Measurements from ENCODE around the gene PPFIA3. TPM values are rescaled to one million over a fixed set of nuclear protein-coding genes. Genes with fewer than 3 reads are reported as not detected.
A peak's percentile ranks its signal among the peaks of the same experiment; 100 is the strongest.
"Not testable (repeated sequence)": the region's sequence is repeated elsewhere in the genome, so short reads cannot be mapped to it uniquely, and the experiment has no call there.

The PPFIA3 gene
- 2.6 TPM for total RNA-seq
- polyA plus RNA-seq: under 1 TPM in 3 of 4 donors, not detected in 1; 0.11 to 0.17 (median 0.17) TPM

GRCh38 chr19:49119411-49120324 lies at the start of gene PPFIA3:
PPFIA3 (plus strand) TSS chr19:49119544; CDS start chr19:49127874, 8,330 bp downstream.
- H3K9me3 Mint-ChIP-seq: no peaks in the 10 kb centered on the region
- H3K27ac ChIP-seq (ENCODE audit: insufficient read depth, low read length, poor library complexity, severe bottlenecking): peak within 1 kb of the TSS; percentile 91
- H3K27ac Mint-ChIP-seq: peak within 1 kb of the TSS; percentile 76 to 96 (median 90)
- ATAC-seq (ENCODE audit: low read depth in 2 of 2) (no peak), DNase-seq (peak in 1 of 3 donors; percentile 25)
- peak within 1 kb of the TSS; percentile 77 for H3K4me3 ChIP-seq (ENCODE audit: low read depth, low read length)
- H3K36me3 Mint-ChIP-seq: no peaks in the 10 kb centered on the region
- peaks cover 5 to 39% (median 28%) of the 10 kb centered on the region in 4 donors for H3K4me1 Mint-ChIP-seq
- peaks cover 32% of the 10 kb centered on the region for H3K4me1 ChIP-seq (ENCODE audit: control insufficient read depth, insufficient read depth, low read length, poor library complexity, severe bottlenecking)
- peak within 1 kb of the TSS; percentile 88 to 98 (median 90) for H3K4me3 Mint-ChIP-seq
- peaks cover 38% of the 10 kb centered on the region for H3K27me3 Mint-ChIP-seq
- H3K9me3 ChIP-seq (ENCODE audit: control insufficient read depth in 2 of 2, low read length in 2 of 2): no peaks in the 10 kb centered on the region
- no peaks in the 10 kb centered on the region for H3K36me3 ChIP-seq (ENCODE audit: control insufficient read depth, insufficient read depth, low read length)
- H3K27me3 ChIP-seq (ENCODE audit: control insufficient read depth, insufficient read depth, low read length): no peaks in the 10 kb centered on the region

- H3K36me3 ChIP-seq (ENCODE audit: control insufficient read depth, insufficient read depth, low read length): no peaks in the 10 kb centered on the region
- peaks cover 19% of the 10 kb centered on the region for H3K27me3 ChIP-seq (ENCODE audit: control insufficient read depth, insufficient read depth, low read length)
- peaks cover 87% of the 10 kb centered on the region for H3K27me3 Mint-ChIP-seq
- peak overlapping the region in 1 of 4 donors; percentile 17 for H3K4me3 Mint-ChIP-seq
- H3K27ac Mint-ChIP-seq: peak overlapping the region in 1 of 3 donors; percentile 56
- peaks cover 4% of the 10 kb centered on the region for H3K36me3 Mint-ChIP-seq
- H3K9me3 Mint-ChIP-seq: peaks cover 0 to 9% (median 0%) of the 10 kb centered on the region in 7 donors
- no peaks in the 10 kb centered on the region for H3K9me3 ChIP-seq (ENCODE audit: control insufficient read depth in 2 of 2, low read length in 2 of 2)
- DNase-seq: no peak
- no peak overlapping the region for H3K4me3 ChIP-seq (ENCODE audit: low read depth, low read length)
- H3K27ac ChIP-seq (ENCODE audit: insufficient read depth, low read length, poor library complexity, severe bottlenecking): no peak overlapping the region
- H3K4me1 Mint-ChIP-seq: peaks cover 0 to 22% (median 9%) of the 10 kb centered on the region in 4 donors
- H3K4me1 ChIP-seq (ENCODE audit: control insufficient read depth, insufficient read depth, low read length, poor library complexity, severe bottlenecking): no peaks in the 10 kb centered on the region
- ATAC-seq (ENCODE audit: low read depth in 2 of 2): no peak
Measured at GRCh38 chr19:49070416-49070815, 48.9 kb upstream of the PPFIA3 start.

GRCh38 chr19:49071860-49072547 lies 47.3 kb upstream of the PPFIA3 start:
- Histone ChIP-seq H3K4me1 (ENCODE audit: control insufficient read depth, insufficient read depth, low read length, poor library complexity, severe bottlenecking) (no peaks in the 10 kb centered on the region), H3K27ac (ENCODE audit: insufficient read depth, low read length, poor library complexity, severe bottlenecking) (no peak overlapping the region), H3K27me3 (ENCODE audit: control insufficient read depth, insufficient read depth, low read length) (peaks cover 19% of the 10 kb centered on the region), H3K4me3 (ENCODE audit: low read depth, low read length) (no peak overlapping the region), H3K36me3 (ENCODE audit: control insufficient read depth, insufficient read depth, low read length) (no peaks in the 10 kb centered on the region), H3K9me3 (ENCODE audit: control insufficient read depth in 2 of 2, low read length in 2 of 2) (no peaks in the 10 kb centered on the region)
- peaks cover 0 to 9% (median 0%) of the 10 kb centered on the region in 7 donors for H3K9me3 Mint-ChIP-seq
- no peak for DNase-seq
- peak overlapping the region in 1 of 4 donors; percentile 41 for H3K4me3 Mint-ChIP-seq
- ATAC-seq (ENCODE audit: low read depth in 2 of 2): no peak
- no peak overlapping the region for H3K27ac Mint-ChIP-seq
- peaks cover 0 to 14% (median 9%) of the 10 kb centered on the region in 4 donors for H3K4me1 Mint-ChIP-seq
- H3K36me3 Mint-ChIP-seq: peaks cover 4% of the 10 kb centered on the region
- peaks cover 80% of the 10 kb centered on the region for H3K27me3 Mint-ChIP-seq

- peak overlapping the region in 3 of 4 donors; percentile 29 to 49 (median 45) for H3K4me3 Mint-ChIP-seq
- H3K27ac Mint-ChIP-seq: peak overlapping the region in 1 of 3 donors; percentile 59
- peaks cover 64% of the 10 kb centered on the region for H3K27me3 Mint-ChIP-seq
Measured at GRCh38 chr19:49073514-49074378, 45.6 kb upstream of the PPFIA3 start.

GRCh38 chr19:49074869-49075268 lies 44.5 kb upstream of the PPFIA3 start:
- H3K27ac ChIP-seq (ENCODE audit: insufficient read depth, low read length, poor library complexity, severe bottlenecking); H3K4me3 ChIP-seq (ENCODE audit: low read depth, low read length); H3K4me3 Mint-ChIP-seq; H3K27me3 ChIP-seq (ENCODE audit: control insufficient read depth, insufficient read depth, low read length); H3K4me1 ChIP-seq (ENCODE audit: control insufficient read depth, insufficient read depth, low read length, poor library complexity, severe bottlenecking); ATAC-seq (ENCODE audit: low read depth in 2 of 2); H3K9me3 Mint-ChIP-seq; H3K36me3 ChIP-seq (ENCODE audit: control insufficient read depth, insufficient read depth, low read length); H3K9me3 ChIP-seq (ENCODE audit: control insufficient read depth in 2 of 2, low read length in 2 of 2); H3K36me3 Mint-ChIP-seq; H3K27ac Mint-ChIP-seq; DNase-seq: not testable (repeated sequence)
- Mint-ChIP-seq H3K27me3 (peaks cover 53% of the 10 kb centered on the region), H3K4me1 (peaks cover 0 to 14% (median 9%) of the 10 kb centered on the region in 4 donors)

More at GRCh38 chr19:49073514-49074378, 45.6 kb upstream of the PPFIA3 start:
- Histone ChIP-seq H3K4me3 (ENCODE audit: low read depth, low read length) (no peak overlapping the region), H3K27ac (ENCODE audit: insufficient read depth, low read length, poor library complexity, severe bottlenecking) (no peak overlapping the region), H3K27me3 (ENCODE audit: control insufficient read depth, insufficient read depth, low read length) (peaks cover 14% of the 10 kb centered on the region), H3K4me1 (ENCODE audit: control insufficient read depth, insufficient read depth, low read length, poor library complexity, severe bottlenecking) (no peaks in the 10 kb centered on the region), H3K9me3 (ENCODE audit: control insufficient read depth in 2 of 2, low read length in 2 of 2) (no peaks in the 10 kb centered on the region), H3K36me3 (ENCODE audit: control insufficient read depth, insufficient read depth, low read length) (no peaks in the 10 kb centered on the region)
- peaks cover 4% of the 10 kb centered on the region for H3K36me3 Mint-ChIP-seq
- DNase-seq (no peak), ATAC-seq (ENCODE audit: low read depth in 2 of 2) (no peak)
- peaks cover 0 to 14% (median 9%) of the 10 kb centered on the region in 4 donors for H3K4me1 Mint-ChIP-seq
- H3K9me3 Mint-ChIP-seq: peaks cover 0 to 8% (median 0%) of the 10 kb centered on the region in 7 donors

GRCh38 chr19:49080392-49080791 lies 39.0 kb upstream of the PPFIA3 start:
- no peak overlapping the region for H3K27ac ChIP-seq (ENCODE audit: insufficient read depth, low read length, poor library complexity, severe bottlenecking)
- no peaks in the 10 kb centered on the region for H3K36me3 ChIP-seq (ENCODE audit: control insufficient read depth, insufficient read depth, low read length)
- peaks cover 5% of the 10 kb centered on the region for H3K4me1 ChIP-seq (ENCODE audit: control insufficient read depth, insufficient read depth, low read length, poor library complexity, severe bottlenecking)
- H3K4me3 ChIP-seq (ENCODE audit: low read depth, low read length): no peak overlapping the region
- Mint-ChIP-seq H3K4me1 (peaks cover 0 to 12% (median 6%) of the 10 kb centered on the region in 4 donors), H3K9me3 (peaks cover 0 to 2% (median 0%) of the 10 kb centered on the region in 7 donors), H3K4me3 (no peak overlapping the region), H3K36me3 (no peaks in the 10 kb centered on the region), H3K27ac (no peak overlapping the region), H3K27me3 (peaks cover 17% of the 10 kb centered on the region)
- H3K9me3 ChIP-seq (ENCODE audit: control insufficient read depth in 2 of 2, low read length in 2 of 2): no peaks in the 10 kb centered on the region
- ATAC-seq (ENCODE audit: low read depth in 2 of 2) (no peak), DNase-seq (no peak)
- H3K27me3 ChIP-seq (ENCODE audit: control insufficient read depth, insufficient read depth, low read length): no peaks in the 10 kb centered on the region

GRCh38 chr19:49081273-49081672 lies 38.1 kb upstream of the PPFIA3 start:
- H3K27ac ChIP-seq (ENCODE audit: insufficient read depth, low read length, poor library complexity, severe bottlenecking): no peak overlapping the region
- H3K27me3 Mint-ChIP-seq: peaks cover 15% of the 10 kb centered on the region
- H3K36me3 Mint-ChIP-seq: peaks cover 2% of the 10 kb centered on the region
- no peak overlapping the region for H3K27ac Mint-ChIP-seq
- H3K9me3 ChIP-seq (ENCODE audit: control insufficient read depth in 2 of 2, low read length in 2 of 2): no peaks in the 10 kb centered on the region
- no peaks in the 10 kb centered on the region for H3K36me3 ChIP-seq (ENCODE audit: control insufficient read depth, insufficient read depth, low read length)
- no peaks in the 10 kb centered on the region for H3K27me3 ChIP-seq (ENCODE audit: control insufficient read depth, insufficient read depth, low read length)
- no peak for DNase-seq
- no peak overlapping the region for H3K4me3 ChIP-seq (ENCODE audit: low read depth, low read length)
- ATAC-seq (ENCODE audit: low read depth in 2 of 2): no peak
- peak overlapping the region in 1 of 4 donors; percentile 81 for H3K4me3 Mint-ChIP-seq
- peaks cover 0 to 17% (median 10%) of the 10 kb centered on the region in 4 donors for H3K4me1 Mint-ChIP-seq
- peaks cover 0 to 2% (median 0%) of the 10 kb centered on the region in 7 donors for H3K9me3 Mint-ChIP-seq
- H3K4me1 ChIP-seq (ENCODE audit: control insufficient read depth, insufficient read depth, low read length, poor library complexity, severe bottlenecking): peaks cover 12% of the 10 kb centered on the region
